Testis (tissue), 2 donors: ENCODE results near the gene HOXD11.

Experiments used
- POLR2A ChIP-seq: fragments of 450-650 bp; IDR thresholded peaks from one replicate; pipeline ENCODE4 v1.6.1; 2017; ENCODE audit warnings: antibody characterized with exemption, mild to moderate bottlenecking, moderate library complexity
- TF ChIP-seq, protein P1 (sequence below), 3 experiments: fragments of 450-650 bp in 2 of 3; fragments of 200-600 bp in 1 of 3; sonication (generic) in 1 of 3; IDR thresholded peaks; one replicate each; pipeline ENCODE4 v1.5.1; 2016 to 2019; ENCODE audit warnings: antibody characterized with exemption in 3 of 3, mild to moderate bottlenecking in 2 of 3, moderate library complexity in 1 of 3

DNA sequence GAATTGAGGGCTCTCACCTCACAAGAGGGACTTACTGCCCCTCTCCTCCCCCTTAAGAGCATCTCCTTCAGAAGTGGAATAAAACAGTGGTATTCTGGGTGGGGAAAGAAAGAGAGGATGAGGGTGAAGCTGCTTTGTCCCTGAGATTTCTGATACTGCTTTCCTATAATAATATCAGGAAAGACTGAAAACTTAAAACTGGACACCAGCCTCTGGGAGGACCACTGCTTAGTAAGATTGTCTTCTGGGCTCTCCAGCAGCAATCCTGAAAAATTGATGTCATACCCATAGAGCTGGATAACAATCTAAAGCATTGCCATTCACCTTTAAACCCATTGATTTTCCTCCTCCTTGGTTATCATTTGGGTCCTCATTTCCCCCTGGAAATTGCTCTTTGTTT, 39.6 kb downstream of the HOXD11 start:
- TF ChIP-seq, protein P1, sequence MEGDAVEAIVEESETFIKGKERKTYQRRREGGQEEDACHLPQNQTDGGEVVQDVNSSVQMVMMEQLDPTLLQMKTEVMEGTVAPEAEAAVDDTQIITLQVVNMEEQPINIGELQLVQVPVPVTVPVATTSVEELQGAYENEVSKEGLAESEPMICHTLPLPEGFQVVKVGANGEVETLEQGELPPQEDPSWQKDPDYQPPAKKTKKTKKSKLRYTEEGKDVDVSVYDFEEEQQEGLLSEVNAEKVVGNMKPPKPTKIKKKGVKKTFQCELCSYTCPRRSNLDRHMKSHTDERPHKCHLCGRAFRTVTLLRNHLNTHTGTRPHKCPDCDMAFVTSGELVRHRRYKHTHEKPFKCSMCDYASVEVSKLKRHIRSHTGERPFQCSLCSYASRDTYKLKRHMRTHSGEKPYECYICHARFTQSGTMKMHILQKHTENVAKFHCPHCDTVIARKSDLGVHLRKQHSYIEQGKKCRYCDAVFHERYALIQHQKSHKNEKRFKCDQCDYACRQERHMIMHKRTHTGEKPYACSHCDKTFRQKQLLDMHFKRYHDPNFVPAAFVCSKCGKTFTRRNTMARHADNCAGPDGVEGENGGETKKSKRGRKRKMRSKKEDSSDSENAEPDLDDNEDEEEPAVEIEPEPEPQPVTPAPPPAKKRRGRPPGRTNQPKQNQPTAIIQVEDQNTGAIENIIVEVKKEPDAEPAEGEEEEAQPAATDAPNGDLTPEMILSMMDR (IDR thresholded peaks at IDR 0.05) = no peak
- no peak for TF ChIP-seq POLR2A
